LNCaP clone FGC (cell line): ENCODE data around the gene MATN1.

ENCODE experiments used
- DNase-seq: peaks from one replicate; pipeline ENCODE4 v3.0.0-alpha.2; 2011; ENCODE audit warnings: low read depth
- H3K4me3 ChIP-seq: 2 replicates; pipeline ENCODE4 v1.5.1; 2011; ENCODE audit warnings: mild to moderate bottlenecking, low read depth, low read length, control low read depth
- TF ChIP-seq, protein P1 (sequence below): IDR thresholded peaks from 2 replicates; pipeline ENCODE4 v1.5.1; 2012; ENCODE audit warnings: mild to moderate bottlenecking; ENCODE audit not compliant: control insufficient read depth, insufficient read depth; ENCODE audit errors: extremely low read depth

MATN1 gene

DNA sequence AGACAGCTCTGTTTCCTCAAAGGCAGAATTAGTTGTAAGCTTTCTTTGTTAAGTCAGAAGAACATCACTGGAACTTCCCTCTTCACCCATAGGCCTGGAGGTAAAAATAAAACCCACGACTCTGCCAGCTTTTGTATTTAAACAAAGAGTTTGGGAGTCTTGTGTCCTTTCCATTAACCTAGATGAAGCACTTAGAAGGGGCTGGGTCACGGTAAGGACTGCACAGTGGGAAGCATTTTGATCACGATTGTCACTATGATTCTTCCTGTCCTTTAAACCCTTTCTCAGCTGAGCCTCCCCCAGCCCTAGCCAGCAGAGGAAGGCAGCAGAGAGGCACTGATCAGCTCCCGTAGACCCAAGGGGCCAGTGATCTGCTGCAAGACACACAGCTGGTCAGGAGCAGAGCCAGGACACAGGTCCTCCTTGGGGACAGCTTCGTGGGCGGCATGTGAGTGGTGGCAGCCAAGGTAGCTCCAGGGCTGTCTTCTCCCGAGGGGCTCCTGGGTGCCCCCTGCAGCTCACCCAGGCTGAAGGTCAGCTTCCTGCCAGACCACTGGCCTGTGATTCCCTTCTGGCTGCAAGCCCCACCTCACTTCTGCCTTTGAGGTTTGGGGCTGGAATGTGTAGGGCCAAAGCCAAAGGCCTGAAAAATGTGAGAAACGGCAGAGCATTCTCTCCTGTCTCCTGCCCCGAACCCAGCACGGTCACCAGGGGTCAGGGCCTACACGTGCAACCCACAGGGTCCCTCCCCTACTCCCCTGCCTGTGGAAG, 38.2 kb upstream of the MATN1 start:
- H3K4me3 ChIP-seq: no peak overlapping the region
- TF ChIP-seq, protein P1, sequence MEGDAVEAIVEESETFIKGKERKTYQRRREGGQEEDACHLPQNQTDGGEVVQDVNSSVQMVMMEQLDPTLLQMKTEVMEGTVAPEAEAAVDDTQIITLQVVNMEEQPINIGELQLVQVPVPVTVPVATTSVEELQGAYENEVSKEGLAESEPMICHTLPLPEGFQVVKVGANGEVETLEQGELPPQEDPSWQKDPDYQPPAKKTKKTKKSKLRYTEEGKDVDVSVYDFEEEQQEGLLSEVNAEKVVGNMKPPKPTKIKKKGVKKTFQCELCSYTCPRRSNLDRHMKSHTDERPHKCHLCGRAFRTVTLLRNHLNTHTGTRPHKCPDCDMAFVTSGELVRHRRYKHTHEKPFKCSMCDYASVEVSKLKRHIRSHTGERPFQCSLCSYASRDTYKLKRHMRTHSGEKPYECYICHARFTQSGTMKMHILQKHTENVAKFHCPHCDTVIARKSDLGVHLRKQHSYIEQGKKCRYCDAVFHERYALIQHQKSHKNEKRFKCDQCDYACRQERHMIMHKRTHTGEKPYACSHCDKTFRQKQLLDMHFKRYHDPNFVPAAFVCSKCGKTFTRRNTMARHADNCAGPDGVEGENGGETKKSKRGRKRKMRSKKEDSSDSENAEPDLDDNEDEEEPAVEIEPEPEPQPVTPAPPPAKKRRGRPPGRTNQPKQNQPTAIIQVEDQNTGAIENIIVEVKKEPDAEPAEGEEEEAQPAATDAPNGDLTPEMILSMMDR: no peak
- DNase-seq: no peak

DNA sequence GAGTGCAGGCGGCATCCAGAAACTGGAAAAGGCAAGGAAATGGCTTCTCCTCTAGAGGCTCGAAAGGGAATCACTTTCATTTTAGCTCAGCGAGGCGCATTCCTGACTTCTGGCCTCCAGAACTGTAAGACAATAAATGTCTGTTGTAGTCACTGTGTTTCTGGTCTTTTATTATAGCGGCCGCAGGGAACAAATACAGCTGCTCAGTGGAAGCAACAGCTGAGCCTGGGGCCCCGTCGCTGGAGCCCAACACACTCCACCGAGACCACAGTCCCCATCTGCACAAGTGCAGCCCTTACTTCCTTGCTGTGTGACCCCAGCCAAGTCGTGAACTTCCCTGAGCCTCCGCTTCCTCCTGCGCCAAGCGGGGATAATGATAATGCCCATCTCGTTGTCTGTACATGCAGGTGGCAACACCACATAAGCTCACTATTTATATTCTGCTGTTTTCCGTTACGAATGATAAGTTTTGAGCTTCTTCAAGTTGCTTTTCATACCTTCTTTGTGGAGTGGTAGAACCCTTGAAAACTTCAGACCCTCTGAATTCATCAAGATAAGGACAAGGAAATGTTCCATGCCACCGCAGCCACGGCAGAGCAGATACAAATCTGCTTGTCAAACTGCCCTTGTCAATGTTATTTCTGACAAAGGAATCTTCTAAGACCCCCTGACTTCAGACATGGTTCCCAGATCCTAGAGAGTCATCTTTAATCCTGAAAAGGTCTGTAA, 37.4 kb upstream of the MATN1 start:
- DNase-seq: no peak
- no peak overlapping the region for H3K4me3 ChIP-seq
- TF ChIP-seq, protein P1: no peak

DNA sequence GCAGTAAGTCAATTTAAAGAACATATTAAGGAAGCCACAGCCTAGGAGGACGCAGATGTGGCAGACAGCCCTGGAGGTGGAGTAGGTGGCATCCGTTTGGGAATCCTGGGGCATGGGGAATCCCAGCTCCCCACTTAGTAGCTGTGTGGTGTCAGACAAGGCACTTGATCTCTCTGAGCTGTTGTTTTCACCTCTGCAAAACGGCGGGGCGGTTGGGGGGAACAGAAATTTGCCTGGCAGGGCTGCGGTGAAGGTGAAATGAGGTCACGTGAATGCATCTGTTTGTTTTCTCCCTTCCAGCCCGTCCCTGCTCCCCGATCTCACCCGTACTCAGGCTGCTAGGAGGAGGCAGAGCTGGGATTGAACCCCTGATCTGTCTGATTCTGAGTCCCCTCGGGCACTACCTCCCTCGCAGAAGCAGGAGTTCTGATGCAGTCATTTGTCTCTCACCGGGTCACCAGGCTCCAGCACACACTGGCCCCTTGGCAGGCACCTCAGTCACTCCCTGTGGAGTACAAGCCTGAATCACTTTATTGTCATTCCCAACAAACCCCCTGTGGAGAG, 36.4 kb upstream of the MATN1 start:
- DNase-seq: no peak
- no peak overlapping the region for H3K4me3 ChIP-seq
- TF ChIP-seq, protein P1: no peak

DNA sequence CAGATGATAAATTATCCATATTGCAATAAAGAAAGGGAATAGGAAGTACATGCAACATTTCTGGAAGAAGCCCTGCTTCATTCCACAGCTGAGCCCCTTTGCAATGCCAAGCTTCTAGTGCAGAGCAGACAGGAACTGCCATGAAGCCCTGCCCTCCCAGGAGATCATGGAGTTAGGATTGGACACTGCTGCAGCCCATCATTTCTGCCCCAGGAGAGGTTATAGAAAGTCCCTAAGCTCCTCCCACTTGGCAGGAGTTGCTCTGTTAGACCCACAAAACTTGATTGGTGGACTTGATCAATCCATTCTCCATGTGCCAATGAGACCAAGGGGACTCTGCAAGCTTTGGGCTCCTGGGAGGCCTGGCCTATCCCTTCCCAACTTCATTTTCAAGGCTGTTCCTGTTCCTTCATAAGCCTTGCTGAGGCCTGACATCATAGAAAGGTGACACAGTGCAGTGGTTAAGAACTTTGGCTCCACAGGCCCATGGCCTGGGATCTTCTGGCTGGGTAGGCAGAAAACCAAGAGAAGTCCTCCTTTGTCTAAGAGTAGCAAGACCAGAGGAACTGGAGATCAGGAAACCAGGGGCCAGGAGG, 35.5 kb upstream of the MATN1 start:
- DNase-seq: no peak
- TF ChIP-seq, protein P1: no peak
- H3K4me3 ChIP-seq: no peak overlapping the region

DNA sequence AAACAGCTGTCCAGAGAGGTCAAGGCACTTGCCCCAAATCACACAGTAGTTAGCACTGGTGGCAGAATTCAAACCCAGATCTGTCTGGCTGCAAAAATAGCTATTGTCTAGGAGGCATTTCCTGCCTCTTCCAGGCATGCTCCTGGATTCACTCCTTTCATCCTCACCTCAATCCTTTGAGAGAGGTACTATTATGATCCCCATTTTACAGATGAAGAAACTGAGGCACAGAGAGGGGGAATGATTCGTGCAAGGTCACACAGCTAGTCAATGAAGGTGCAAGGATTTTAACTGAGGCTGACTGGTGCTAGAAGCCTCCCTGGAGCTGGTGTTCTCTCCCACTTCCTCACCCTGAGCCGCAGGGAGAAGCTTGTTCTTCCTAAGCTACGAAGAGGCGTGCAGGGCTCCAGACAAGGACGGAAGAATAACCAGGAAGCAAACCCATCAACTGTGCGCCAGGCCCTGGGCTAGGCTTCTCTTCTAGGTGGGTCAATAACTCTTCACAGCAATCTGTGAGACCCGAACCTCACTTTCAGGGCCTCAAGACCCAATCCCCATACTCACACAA, 34.8 kb upstream of the MATN1 start:
- DNase-seq: no peak
- no peak overlapping the region for H3K4me3 ChIP-seq
- TF ChIP-seq, protein P1: no peak

DNA sequence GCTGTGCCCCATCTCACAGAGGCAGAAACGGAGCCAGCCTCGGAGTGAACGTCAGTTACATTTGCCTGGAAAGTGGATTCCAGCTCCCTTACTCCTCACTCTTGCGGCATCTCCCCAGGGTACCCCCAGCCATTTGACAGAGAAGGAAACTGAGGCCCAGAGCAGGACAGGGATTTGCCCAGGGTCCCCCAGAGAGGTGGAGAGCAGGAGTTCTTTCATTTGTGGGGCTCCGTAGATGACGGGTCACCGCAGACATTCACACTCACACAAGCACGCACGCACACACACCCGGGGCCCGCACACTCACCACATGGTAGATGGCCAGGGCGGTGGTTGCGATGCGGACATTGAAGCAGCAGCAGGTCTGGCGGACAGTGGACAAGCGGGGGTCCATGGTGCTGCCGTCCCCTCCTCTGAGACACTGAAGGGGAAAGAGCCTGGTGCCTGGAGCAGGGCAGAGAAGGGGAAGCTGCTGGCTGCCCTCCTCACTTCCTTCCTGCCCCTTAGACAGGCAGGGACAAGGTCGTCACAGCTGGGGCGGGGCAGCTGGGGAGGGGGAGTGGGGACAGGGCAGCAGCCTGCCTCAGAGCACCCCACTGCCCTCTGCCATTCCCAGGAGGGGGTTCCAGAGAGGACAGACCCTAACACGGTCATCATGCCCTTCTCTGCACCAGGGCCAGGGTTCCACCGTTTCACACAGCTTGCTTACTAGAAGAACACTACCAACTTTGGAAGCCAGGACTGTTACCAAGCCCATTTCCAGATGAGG, 34.2 kb upstream of the MATN1 start, which contains the start of gene LAPTM5:
Gene LAPTM5 (minus strand): TSS at position 423 of the 769 bp plus-strand sequence. CDS start 29 bp downstream, at position 394.
- no peak for DNase-seq
- TF ChIP-seq, protein P1: no peak
- no peak within 1 kb of the TSS for H3K4me3 ChIP-seq
